ENCODE results near the gene UBALD1. TPM values are rescaled to one million over a fixed set of nuclear protein-coding genes. Genes with fewer than 3 reads are reported as not detected.

The UBALD1 gene
- total RNA-seq, 2 donors from 2014 or later: 46.8 to 49.6 TPM

- no peak for TF ChIP-seq CTCF (conservative IDR thresholded peaks at IDR 0.05)
- Histone ChIP-seq H3K36me3 (ENCODE audit: control insufficient read depth, insufficient read depth, low read length) (peaks cover 28% of the 10 kb centered on the region), H3K27me3 (ENCODE audit: control insufficient read depth, insufficient read depth, low read length, poor library complexity, severe bottlenecking) (no peaks in the 10 kb centered on the region), H3K4me1 (ENCODE audit: control insufficient read depth, insufficient read depth, low read length) (peaks cover 3% of the 10 kb centered on the region), H3K4me3 (ENCODE audit: low read length) (no peak overlapping the region), H3K9ac (ENCODE audit: extremely low read depth, low read length, poor library complexity, severe bottlenecking) (no peak overlapping the region), H3K27ac (ENCODE audit: low read depth, low read length) (no peak overlapping the region), H3K9me3 (ENCODE audit: control insufficient read depth, low read length) (no peaks in the 10 kb centered on the region)
- H3K27ac Mint-ChIP-seq: no peak overlapping the region
- H3K27me3 Mint-ChIP-seq (ENCODE audit: insufficient read depth): no peaks in the 10 kb centered on the region
- no peak overlapping the region for H3K4me3 Mint-ChIP-seq
- peaks cover 16% of the 10 kb centered on the region for H3K4me1 Mint-ChIP-seq
- no peaks in the 10 kb centered on the region for H3K9me3 Mint-ChIP-seq
- 87 to 96% methylated on average over 11 to 23 of the region's 25 CpGs for WGBS, 2 experiments (ENCODE audit: insufficient coverage in 1 of 2, insufficient read length in 1 of 2)
- no peak for DNase-seq
- H3K36me3 Mint-ChIP-seq (ENCODE audit: low read depth): peaks cover 37% of the 10 kb centered on the region
Observed at GRCh38 chr16:4656695-4657686, 42.3 kb upstream of the UBALD1 start.

GRCh38 chr16:4656221-4656620 is 41.5 kb upstream of the UBALD1 start:
- WGBS, 2 experiments (ENCODE audit: insufficient coverage in 1 of 2, insufficient read length in 1 of 2): 94 to 98% methylated on average over 11 to 12 of the region's 12 CpGs
- Histone ChIP-seq H3K4me1 (ENCODE audit: control insufficient read depth, insufficient read depth, low read length) (peaks cover 3% of the 10 kb centered on the region), H3K4me3 (ENCODE audit: low read length) (no peak overlapping the region), H3K9ac (ENCODE audit: extremely low read depth, low read length, poor library complexity, severe bottlenecking) (no peak overlapping the region), H3K27me3 (ENCODE audit: control insufficient read depth, insufficient read depth, low read length, poor library complexity, severe bottlenecking) (no peaks in the 10 kb centered on the region), H3K9me3 (ENCODE audit: control insufficient read depth, low read length) (no peaks in the 10 kb centered on the region), H3K36me3 (ENCODE audit: control insufficient read depth, insufficient read depth, low read length) (peaks cover 21% of the 10 kb centered on the region), H3K27ac (ENCODE audit: low read depth, low read length) (no peak overlapping the region)
- Mint-ChIP-seq H3K4me3 (no peak overlapping the region), H3K36me3 (ENCODE audit: low read depth) (peaks cover 37% of the 10 kb centered on the region), H3K27ac (peak overlapping the region; percentile 35), H3K4me1 (peaks cover 16% of the 10 kb centered on the region), H3K27me3 (ENCODE audit: insufficient read depth) (no peaks in the 10 kb centered on the region), H3K9me3 (no peaks in the 10 kb centered on the region)
- no peak for DNase-seq
- TF ChIP-seq CTCF (conservative IDR thresholded peaks at IDR 0.05): no peak

GRCh38 chr16:4655801-4656200 is 41.1 kb upstream of the UBALD1 start:
- no peak for TF ChIP-seq CTCF (conservative IDR thresholded peaks at IDR 0.05)
- Histone ChIP-seq H3K4me1 (ENCODE audit: control insufficient read depth, insufficient read depth, low read length) (peaks cover 3% of the 10 kb centered on the region), H3K4me3 (ENCODE audit: low read length) (no peak overlapping the region), H3K27me3 (ENCODE audit: control insufficient read depth, insufficient read depth, low read length, poor library complexity, severe bottlenecking) (no peaks in the 10 kb centered on the region), H3K9ac (ENCODE audit: extremely low read depth, low read length, poor library complexity, severe bottlenecking) (no peak overlapping the region), H3K36me3 (ENCODE audit: control insufficient read depth, insufficient read depth, low read length) (peaks cover 21% of the 10 kb centered on the region), H3K27ac (ENCODE audit: low read depth, low read length) (no peak overlapping the region), H3K9me3 (ENCODE audit: control insufficient read depth, low read length) (no peaks in the 10 kb centered on the region)
- Mint-ChIP-seq H3K9me3 (no peaks in the 10 kb centered on the region), H3K27ac (peak overlapping the region; percentile 35), H3K36me3 (ENCODE audit: low read depth) (peaks cover 41% of the 10 kb centered on the region), H3K27me3 (ENCODE audit: insufficient read depth) (no peaks in the 10 kb centered on the region), H3K4me1 (peaks cover 16% of the 10 kb centered on the region), H3K4me3 (no peak overlapping the region)
- no peak for DNase-seq
- 88 to 95% methylated on average over 4 to 6 of the region's 6 CpGs for WGBS, 2 experiments (ENCODE audit: insufficient coverage in 1 of 2, insufficient read length in 1 of 2)

Data from endodermal cell (in vitro differentiated cells).